GM18909 (cell line): ENCODE data around the gene FGF12.

Experiments used
- ATAC-seq: cut with Tn5 transposase; IDR thresholded peaks from one replicate; pipeline ENCODE4 v1.9.1; 2021; ENCODE audit warnings: mild to moderate bottlenecking; ENCODE audit not compliant: unreplicated experiment, poor library complexity

FGF12 gene

DNA sequence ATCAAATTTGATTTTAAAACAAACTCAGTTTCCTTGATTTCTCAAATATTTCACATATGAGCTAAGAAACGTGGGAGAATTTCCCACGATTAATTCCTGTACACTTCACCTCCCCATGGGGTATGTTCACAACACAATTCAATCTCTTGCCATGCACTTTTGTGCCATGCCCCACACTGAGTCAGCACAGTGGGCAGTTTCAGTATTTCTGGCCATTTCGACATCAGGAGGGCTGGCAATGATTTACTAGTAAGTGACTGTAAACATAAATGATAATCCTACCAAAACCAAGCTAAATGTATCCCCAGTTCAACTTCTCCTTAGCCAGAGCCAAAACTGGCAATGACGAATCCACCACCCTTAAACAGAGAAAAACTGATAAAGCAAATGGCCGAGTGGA lies 293.6 kb downstream of the FGF12 start:
- peak; percentile 57 for ATAC-seq

DNA sequence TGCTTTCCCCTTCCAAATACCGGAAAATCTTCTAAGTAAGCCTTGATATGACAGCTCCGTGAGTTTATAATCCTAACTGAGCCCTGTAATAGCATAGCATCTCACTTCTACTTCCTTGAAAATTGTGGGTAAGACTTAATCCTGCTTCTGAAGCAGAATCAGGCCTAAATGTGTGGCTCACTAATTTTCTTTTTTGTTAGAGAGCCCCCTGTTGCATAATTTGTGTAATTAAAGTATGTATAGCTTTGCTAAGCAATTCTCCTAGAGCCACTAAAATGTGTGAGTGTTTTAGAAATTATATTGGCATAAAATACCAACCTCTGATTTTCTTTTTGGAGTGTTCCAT lies 304.4 kb downstream of the FGF12 start:
- no peak for ATAC-seq

- ATAC-seq, result no peak
These were observed 304.9 kb downstream of the FGF12 start for GRCh38 chr3:192422321-192422996.

GRCh38 chr3:192419312-192419711 lies 308.0 kb downstream of the FGF12 start:
- ATAC-seq, result no peak

GRCh38 chr3:192417559-192418055 lies 309.7 kb downstream of the FGF12 start:
- no peak for ATAC-seq

DNA sequence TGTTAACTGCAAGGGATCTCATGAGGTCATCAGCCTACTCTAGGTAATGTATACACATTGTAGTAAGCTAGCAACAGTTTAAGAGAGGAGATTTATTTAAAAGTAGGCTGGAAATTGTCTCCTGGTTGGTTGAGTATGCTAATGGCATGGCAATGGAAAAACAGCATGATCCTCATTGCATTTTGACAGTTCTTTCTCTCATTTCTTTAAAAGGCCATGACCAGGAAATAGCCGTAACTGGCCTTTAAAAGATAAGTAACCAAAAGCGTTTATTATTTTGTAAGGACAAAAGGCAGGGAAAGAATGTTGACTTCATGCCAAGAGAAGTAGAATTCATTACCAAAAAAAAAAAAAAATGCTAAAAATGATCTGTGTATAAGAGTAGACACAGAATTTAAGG lies 310.3 kb downstream of the FGF12 start:
- ATAC-seq, result no peak

DNA sequence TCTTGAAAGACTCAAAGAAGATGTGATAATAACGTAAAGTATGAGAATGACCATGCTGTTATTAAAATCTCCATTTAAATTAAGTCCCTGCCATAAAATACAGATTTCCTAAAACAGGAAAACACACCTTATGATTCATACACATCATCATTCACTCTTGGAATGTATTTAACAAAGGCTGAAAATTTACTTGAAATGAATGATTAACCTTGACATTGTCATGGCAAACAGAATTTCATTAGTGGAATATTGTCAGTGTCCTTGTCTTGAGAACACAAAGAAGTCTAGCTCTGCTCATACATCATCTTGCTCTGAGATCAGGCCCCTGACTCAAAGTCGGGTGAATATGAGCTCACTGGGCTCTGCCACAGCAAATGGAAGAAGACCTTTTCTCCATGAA lies 313.9 kb downstream of the FGF12 start:
- ATAC-seq, result no peak

GRCh38 chr3:192410684-192410960 lies 316.7 kb downstream of the FGF12 start:
- no peak for ATAC-seq

GRCh38 chr3:192409838-192410683 lies 317.3 kb downstream of the FGF12 start:
- ATAC-seq, result peak; percentile 38

DNA sequence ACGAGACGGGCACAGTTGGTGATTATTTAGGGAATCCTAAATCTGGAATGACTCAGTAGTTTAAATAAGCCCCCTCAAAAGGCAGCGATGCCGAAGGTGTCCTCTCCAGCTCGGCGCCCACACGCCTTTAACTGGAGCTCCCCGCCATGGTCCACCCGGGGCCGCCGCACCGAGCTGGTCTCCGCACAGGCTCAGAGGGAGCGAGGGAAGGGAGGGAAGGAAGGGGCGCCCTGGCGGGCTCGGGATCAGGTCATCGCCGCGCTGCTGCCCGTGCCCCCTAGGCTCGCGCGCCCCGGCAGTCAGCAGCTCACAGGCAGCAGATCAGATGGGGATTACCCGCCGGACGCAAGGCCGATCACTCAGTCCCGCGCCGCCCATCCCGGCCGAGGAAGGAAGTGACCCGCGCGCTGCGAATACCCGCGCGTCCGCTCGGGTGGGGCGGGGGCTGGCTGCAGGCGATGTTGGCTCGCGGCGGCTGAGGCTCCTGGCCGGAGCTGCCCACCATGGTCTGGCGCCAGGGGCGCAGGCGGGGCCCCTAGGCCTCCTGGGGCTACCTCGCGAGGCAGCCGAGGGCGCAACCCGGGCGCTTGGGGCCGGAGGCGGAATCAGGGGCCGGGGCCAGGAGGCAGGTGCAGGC lies 318.0 kb downstream of the FGF12 start:
- ATAC-seq, result peak; percentile 75

GRCh38 chr3:192408647-192409200 lies 318.6 kb downstream of the FGF12 start:
- ATAC-seq, result no peak

- no peak for ATAC-seq
These were observed 319.2 kb downstream of the FGF12 start for GRCh38 chr3:192408007-192408646.

DNA sequence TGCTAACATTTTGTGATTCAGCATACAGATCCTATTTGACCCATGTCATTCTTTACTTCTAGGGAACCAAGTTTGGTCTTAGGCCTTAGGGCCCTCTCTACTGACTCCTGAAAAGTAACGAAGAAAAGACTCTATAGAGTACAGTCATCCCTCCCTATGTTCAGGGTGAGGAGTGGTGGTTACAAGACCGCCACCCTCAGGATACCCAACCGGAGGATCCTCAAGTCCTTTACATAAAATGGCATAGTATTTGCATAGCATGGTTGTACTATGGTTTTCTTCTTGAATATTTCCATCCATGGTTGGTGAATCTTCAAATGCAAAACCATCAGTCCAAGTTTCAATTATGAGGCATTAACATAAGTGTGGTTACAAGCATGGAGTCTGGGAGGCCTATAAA lies 327.6 kb downstream of the FGF12 start:
- no peak for ATAC-seq

DNA sequence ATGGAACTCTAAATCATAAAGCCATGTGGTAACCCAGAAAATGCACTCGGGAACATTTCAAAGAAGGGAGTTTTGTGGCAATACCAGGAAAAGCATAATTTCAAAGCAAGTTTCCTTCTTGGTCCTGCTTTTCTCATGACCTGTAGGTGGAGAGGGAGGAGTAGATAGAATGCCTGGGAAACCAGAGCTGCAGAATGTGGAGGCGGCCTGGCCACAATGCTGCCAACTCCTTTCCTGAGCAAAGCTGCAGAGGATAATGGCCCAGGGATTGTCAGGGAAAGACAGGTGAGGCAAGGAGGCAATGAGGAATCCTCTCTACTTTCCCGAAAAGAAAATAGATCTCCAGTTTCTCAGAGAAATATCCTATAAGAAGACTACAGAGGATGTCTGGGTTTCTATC lies 330.3 kb downstream of the FGF12 start:
- no peak for ATAC-seq

DNA sequence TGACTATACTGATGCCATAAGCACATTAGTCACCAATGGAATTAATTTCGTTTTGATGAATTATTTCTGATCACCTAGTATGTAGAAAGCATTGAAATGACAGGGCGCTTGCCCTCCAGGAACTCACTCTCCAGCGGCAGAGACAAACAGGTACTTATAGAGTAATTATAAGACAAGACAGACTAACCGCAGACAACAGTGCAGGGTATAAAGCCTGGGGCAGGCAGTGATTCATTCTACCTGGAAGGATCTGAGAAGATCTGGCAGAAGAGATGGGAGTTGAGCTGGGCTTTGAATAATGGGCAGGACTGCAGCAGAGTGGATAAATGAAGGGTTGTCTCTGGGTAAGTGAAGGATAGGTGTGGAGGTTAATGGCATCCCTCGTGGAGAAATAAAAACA lies 331.8 kb downstream of the FGF12 start:
- ATAC-seq, result no peak

- no peak for ATAC-seq
These were observed 334.4 kb downstream of the FGF12 start for GRCh38 chr3:192392986-192393385.

- ATAC-seq, result no peak
These were observed 344.5 kb downstream of the FGF12 start for GRCh38 chr3:192382861-192383260.

- no peak for ATAC-seq
These were observed 353.8 kb downstream of the FGF12 start for GRCh38 chr3:192373586-192373985.

DNA sequence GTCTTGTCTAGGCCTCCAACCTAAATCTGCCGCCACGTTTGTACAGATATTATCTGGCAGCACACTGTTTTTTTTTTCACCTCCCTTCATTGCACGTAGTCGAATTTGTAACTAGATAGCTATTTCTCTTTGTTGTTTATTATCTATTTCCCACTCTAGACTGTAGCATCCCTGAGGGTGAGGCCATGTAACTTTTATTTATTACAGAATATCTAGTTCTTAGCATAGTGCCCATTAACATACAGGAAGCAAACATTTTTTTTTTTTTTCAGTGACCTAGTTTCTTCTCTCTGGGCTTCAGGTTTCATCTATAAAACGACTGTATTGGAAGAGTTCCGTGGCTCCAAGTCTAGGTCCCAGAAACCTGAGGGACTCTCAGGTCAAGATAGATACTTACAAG lies 354.3 kb downstream of the FGF12 start:
- ATAC-seq, result no peak

DNA sequence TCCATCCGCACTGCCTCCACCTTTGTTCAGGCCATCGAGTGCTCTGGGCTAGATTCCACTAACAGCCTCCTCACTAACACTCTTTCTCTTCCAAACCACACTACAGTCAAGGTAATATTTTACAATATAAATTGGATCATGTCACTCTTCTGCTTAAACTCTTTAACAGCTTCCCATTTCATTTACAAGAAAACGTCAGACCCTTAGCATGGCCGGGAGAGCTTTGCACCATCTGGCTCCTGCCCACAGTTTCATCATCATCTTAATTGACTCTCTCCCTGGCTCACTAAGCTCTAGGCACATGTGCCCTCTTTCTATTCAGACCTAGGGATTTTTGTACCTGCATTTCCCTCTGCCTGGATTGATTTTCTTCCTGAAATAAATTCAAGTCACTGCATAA lies 354.7 kb downstream of the FGF12 start:
- ATAC-seq, result no peak
